HuH-7.5 (cell line): ENCODE measurements around the gene CGB2.
"Not testable (repeated sequence)": the region's sequence is repeated elsewhere in the genome, so short reads cannot be mapped to it uniquely, and the experiment has no call there.

ENCODE experiments used
- DNase-seq: peaks from one replicate; pipeline ENCODE4 v3.0.0; 2011; ENCODE audit warnings: low spot score

The CGB2 gene

GRCh38 chr19:49067554-49067953 lies 35.9 kb downstream of the CGB2 start:
- no peak for DNase-seq

- no peak for DNase-seq
Measured at GRCh38 chr19:49069026-49069425, 37.3 kb downstream of the CGB2 start.

- no peak for DNase-seq
Measured at GRCh38 chr19:49070416-49070815, 38.7 kb downstream of the CGB2 start.

GRCh38 chr19:49071860-49072547 lies 40.3 kb downstream of the CGB2 start:
- no peak for DNase-seq

DNA sequence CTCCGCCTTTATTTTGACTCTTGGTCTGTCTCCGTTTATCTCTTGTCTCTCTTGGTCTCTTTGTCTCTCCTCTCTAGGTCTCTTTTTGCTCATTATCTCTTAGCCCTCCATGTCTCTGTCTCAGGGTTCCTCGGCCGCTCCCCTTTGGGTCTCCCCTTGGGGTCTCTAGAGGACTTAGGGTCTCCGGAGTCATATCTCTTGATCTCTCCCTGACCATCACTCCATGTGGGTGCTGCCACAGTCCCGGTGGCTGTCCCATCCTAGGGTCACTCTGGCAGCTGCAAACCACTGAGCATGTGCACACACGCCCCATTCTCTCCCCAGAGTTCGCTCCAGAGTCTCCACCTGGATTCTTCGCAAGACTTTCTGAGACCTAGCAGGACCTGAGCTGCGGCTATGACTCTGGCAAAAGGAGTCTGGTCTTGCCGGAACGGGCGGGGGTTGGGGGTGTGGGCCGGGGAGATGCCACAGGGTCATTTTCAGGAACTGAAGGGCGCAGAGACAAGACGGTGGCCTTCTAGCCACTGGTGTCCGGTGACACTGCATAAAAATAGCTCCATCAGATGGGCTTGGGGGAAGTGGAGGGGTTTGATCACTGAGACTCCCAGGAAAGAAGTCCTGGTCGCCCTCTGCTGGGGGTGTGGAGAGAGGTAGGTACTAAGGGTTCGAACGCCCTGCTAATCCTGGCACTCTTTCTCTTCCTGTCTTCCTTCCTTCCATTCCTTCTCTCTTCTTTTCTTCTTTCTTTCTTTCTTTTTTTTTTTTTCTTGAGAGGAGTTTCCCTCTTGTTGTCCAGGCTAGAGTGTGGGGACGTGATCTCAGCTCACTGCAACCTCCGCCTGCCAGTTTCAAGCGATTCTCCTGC lies 42.1 kb downstream of the CGB2 start:
- DNase-seq: peak; percentile 81

- not testable (repeated sequence) for DNase-seq
Measured at GRCh38 chr19:49074869-49075268, 43.2 kb downstream of the CGB2 start.

DNA sequence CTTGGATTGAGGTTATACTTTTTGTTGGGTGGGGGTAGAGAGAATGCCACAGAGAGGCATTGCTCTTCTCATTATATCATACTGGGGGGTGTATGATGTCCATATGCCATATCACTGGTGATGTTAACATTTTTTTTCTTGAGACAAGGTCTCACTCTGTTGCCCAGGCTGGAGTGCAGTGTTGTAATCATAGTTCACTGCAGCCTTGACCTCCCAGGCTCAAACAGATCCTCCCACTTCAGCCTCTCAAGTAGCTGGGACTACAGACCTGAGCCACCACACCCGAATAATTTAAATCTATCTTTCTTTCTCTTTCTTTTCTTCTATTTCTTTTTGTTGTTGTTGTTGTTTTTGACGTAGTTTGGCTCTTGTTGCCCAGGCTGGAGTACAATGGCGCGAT lies 48.7 kb downstream of the CGB2 start:
- DNase-seq: no peak

GRCh38 chr19:49081273-49081672 lies 49.6 kb downstream of the CGB2 start:
- no peak for DNase-seq
